ENCODE results near the gene PGLYRP1.
A peak's percentile ranks its signal among the peaks of the same experiment; 100 is the strongest.

The PGLYRP1 gene

GRCh38 chr19:46022431-46023310, at the start of gene PGLYRP1:
PGLYRP1 (minus strand) TSS chr19:46023053; CDS start chr19:46023021, 32 bp downstream.
- no peak for DNase-seq (ENCODE audit: low read depth)

GRCh38 chr19:46069806-46070341, 47.0 kb upstream of the PGLYRP1 start:
- peak; percentile 84 for DNase-seq (ENCODE audit: low read depth)

- peak; percentile 52 for DNase-seq (ENCODE audit: low read depth)
These were observed 45.7 kb upstream of the PGLYRP1 start for GRCh38 chr19:46068345-46069258.

- no peak for DNase-seq (ENCODE audit: low read depth)
These were observed 44.8 kb upstream of the PGLYRP1 start for GRCh38 chr19:46067691-46068090.

GRCh38 chr19:46066471-46066870, 43.6 kb upstream of the PGLYRP1 start:
- no peak for DNase-seq (ENCODE audit: low read depth)

GRCh38 chr19:46065486-46066071, 42.7 kb upstream of the PGLYRP1 start:
- no peak for DNase-seq (ENCODE audit: low read depth)

- DNase-seq (ENCODE audit: low read depth) = no peak
These were observed 40.3 kb upstream of the PGLYRP1 start for GRCh38 chr19:46063201-46063600.

GRCh38 chr19:46060012-46060411, 37.2 kb upstream of the PGLYRP1 start:
- DNase-seq (ENCODE audit: low read depth) = no peak

- no peak for DNase-seq (ENCODE audit: low read depth)
These were observed 35.9 kb upstream of the PGLYRP1 start for GRCh38 chr19:46058778-46059177.

- DNase-seq (ENCODE audit: low read depth) = no peak
These were observed 33.7 kb upstream of the PGLYRP1 start for GRCh38 chr19:46056536-46056935.

GRCh38 chr19:46052896-46053295, 30.0 kb upstream of the PGLYRP1 start:
- DNase-seq (ENCODE audit: low read depth) = no peak

- no peak for DNase-seq (ENCODE audit: low read depth)
These were observed 26.7 kb upstream of the PGLYRP1 start for GRCh38 chr19:46049597-46049996.

- DNase-seq (ENCODE audit: low read depth) = no peak
These were observed 20.7 kb upstream of the PGLYRP1 start for GRCh38 chr19:46043519-46043918.

- no peak for DNase-seq (ENCODE audit: low read depth)
These were observed 19.5 kb upstream of the PGLYRP1 start for GRCh38 chr19:46042252-46042883.

GRCh38 chr19:46040952-46041500, 18.2 kb upstream of the PGLYRP1 start, which contains the start of gene IGFL4:
IGFL4 (minus strand) TSS chr19:46041002; CDS start chr19:46040962, 40 bp downstream.
- no peak for DNase-seq (ENCODE audit: low read depth)

GRCh38 chr19:46040125-46040524, 17.3 kb upstream of the PGLYRP1 start:
- no peak for DNase-seq (ENCODE audit: low read depth)

GRCh38 chr19:46036744-46037128, 13.9 kb upstream of the PGLYRP1 start:
- no peak for DNase-seq (ENCODE audit: low read depth)

- no peak for DNase-seq (ENCODE audit: low read depth)
These were observed 13.3 kb upstream of the PGLYRP1 start for GRCh38 chr19:46035986-46036743.

- no peak for DNase-seq (ENCODE audit: low read depth)
These were observed 12.7 kb upstream of the PGLYRP1 start for GRCh38 chr19:46035546-46035945.

- no peak for DNase-seq (ENCODE audit: low read depth)
These were observed 10.5 kb upstream of the PGLYRP1 start for GRCh38 chr19:46033401-46033800.
